ENCODE data around the gene NUDT9. TPM values are rescaled to one million over a fixed set of nuclear protein-coding genes. Genes with fewer than 3 reads are reported as not detected.
"Not testable (repeated sequence)": the region's sequence is repeated elsewhere in the genome, so short reads cannot be mapped to it uniquely, and the experiment has no call there.

NUDT9 gene
- total RNA-seq, 4 donors from 2014 or later, result 23.1 to 40.9 (median 39.0) TPM

- H3K27me3 ChIP-seq, result no peaks in the 10 kb centered on the region
- H3K36me3 ChIP-seq, result no peaks in the 10 kb centered on the region
- H3K4me3 ChIP-seq, result no peak overlapping the region
- H3K9me3 ChIP-seq, result no peaks in the 10 kb centered on the region
- H3K4me1 ChIP-seq, result no peaks in the 10 kb centered on the region
- TF ChIP-seq CTCF (IDR thresholded peaks at IDR 0.05), result no peak
- TF ChIP-seq POLR2A (IDR thresholded peaks at IDR 0.05), result no peak
- no peak for DNase-seq
- H3K27ac ChIP-seq, result peak overlapping the region in 1 of 2 donors; percentile 81
- intact Hi-C loops (cut with DNase I; ENCODE audit: low total_unique reads), result no loop called here
These were observed 69.1 kb downstream of the NUDT9 start for GRCh38 chr4:87491436-87491835.

- peak overlapping the region; percentile 53 to 81 for H3K27ac ChIP-seq
- H3K4me1 ChIP-seq; H3K27me3 ChIP-seq; H3K36me3 ChIP-seq; intact Hi-C loops (cut with DNase I; ENCODE audit: low total_unique reads); H3K4me3 ChIP-seq; DNase-seq; H3K9me3 ChIP-seq: not testable (repeated sequence)
These were observed 69.5 kb downstream of the NUDT9 start for GRCh38 chr4:87491851-87492250.

GRCh38 chr4:87493115-87493514, 70.7 kb downstream of the NUDT9 start:
- Histone ChIP-seq H3K27me3 (no peaks in the 10 kb centered on the region), H3K9me3 (no peaks in the 10 kb centered on the region), H3K36me3 (no peaks in the 10 kb centered on the region), H3K27ac (peak overlapping the region; percentile 53 to 81), H3K4me1 (no peaks in the 10 kb centered on the region), H3K4me3 (no peak overlapping the region)
- TF ChIP-seq CTCF (IDR thresholded peaks at IDR 0.05), result no peak
- TF ChIP-seq POLR2A (IDR thresholded peaks at IDR 0.05), result no peak
- no peak for DNase-seq
- intact Hi-C loops (cut with DNase I; ENCODE audit: low total_unique reads), result no loop called here

- Histone ChIP-seq H3K27ac (peak overlapping the region; percentile 84 to 99), H3K36me3 (no peaks in the 10 kb centered on the region), H3K9me3 (no peaks in the 10 kb centered on the region), H3K4me1 (peaks cover 0 to 10% of the 10 kb centered on the region in 2 donors), H3K4me3 (no peak overlapping the region), H3K27me3 (no peaks in the 10 kb centered on the region)
- DNase-seq, result no peak
- intact Hi-C loops (cut with DNase I; ENCODE audit: low total_unique reads), result no loop called here
- TF ChIP-seq CTCF (IDR thresholded peaks at IDR 0.05) (peak in 1 of 4 experiments; percentile 18), POLR2A (IDR thresholded peaks at IDR 0.05) (no peak)
These were observed 74.8 kb downstream of the NUDT9 start for GRCh38 chr4:87497159-87497558.

GRCh38 chr4:87497578-87497977, 75.2 kb downstream of the NUDT9 start:
- Histone ChIP-seq H3K9me3 (no peaks in the 10 kb centered on the region), H3K36me3 (no peaks in the 10 kb centered on the region), H3K27me3 (no peaks in the 10 kb centered on the region), H3K4me3 (no peak overlapping the region), H3K4me1 (peaks cover 0 to 14% of the 10 kb centered on the region in 2 donors), H3K27ac (peak overlapping the region; percentile 84 to 99)
- intact Hi-C loops (cut with DNase I; ENCODE audit: low total_unique reads), result no loop called here
- no peak for DNase-seq
- TF ChIP-seq POLR2A (IDR thresholded peaks at IDR 0.05) (no peak), CTCF (IDR thresholded peaks at IDR 0.05) (no peak)

- intact Hi-C loops (cut with DNase I; ENCODE audit: low total_unique reads), result no loop called here
- no peak for DNase-seq
- Histone ChIP-seq H3K27ac (peak overlapping the region; percentile 84 to 99), H3K4me3 (peak overlapping the region in 1 of 2 donors; percentile 20), H3K27me3 (no peaks in the 10 kb centered on the region), H3K36me3 (no peaks in the 10 kb centered on the region), H3K4me1 (peaks cover 0 to 16% of the 10 kb centered on the region in 2 donors), H3K9me3 (no peaks in the 10 kb centered on the region)
- TF ChIP-seq CTCF (IDR thresholded peaks at IDR 0.05) (peak in 1 of 4 experiments; percentile 4), POLR2A (IDR thresholded peaks at IDR 0.05) (no peak)
These were observed 76.1 kb downstream of the NUDT9 start for GRCh38 chr4:87498446-87498900.
